ENCODE measurements around the gene NCBP2L.

The NCBP2L gene

DNA sequence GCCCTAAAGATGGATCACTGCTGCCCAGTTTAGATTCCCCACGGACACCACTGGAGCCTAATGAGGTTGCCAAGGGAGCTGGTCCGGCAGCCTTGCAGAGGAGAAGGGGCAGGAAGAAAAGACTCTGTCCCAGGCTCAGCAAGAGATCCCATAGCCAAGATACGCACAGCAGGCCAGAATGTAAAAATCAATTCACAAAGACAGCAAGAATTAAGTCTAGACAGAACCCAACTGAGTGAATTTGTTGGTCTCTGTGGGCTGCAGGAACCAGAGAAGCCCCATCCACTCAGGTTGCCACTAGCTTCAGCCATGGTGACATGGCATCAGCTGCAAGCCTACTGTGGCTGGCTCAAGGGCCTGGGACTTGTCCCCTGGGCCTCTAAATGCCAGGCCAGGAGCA is 24.8 kb upstream of the NCBP2L start:
- no peak for DNase-seq (ENCODE audit: low spot score)

DNA sequence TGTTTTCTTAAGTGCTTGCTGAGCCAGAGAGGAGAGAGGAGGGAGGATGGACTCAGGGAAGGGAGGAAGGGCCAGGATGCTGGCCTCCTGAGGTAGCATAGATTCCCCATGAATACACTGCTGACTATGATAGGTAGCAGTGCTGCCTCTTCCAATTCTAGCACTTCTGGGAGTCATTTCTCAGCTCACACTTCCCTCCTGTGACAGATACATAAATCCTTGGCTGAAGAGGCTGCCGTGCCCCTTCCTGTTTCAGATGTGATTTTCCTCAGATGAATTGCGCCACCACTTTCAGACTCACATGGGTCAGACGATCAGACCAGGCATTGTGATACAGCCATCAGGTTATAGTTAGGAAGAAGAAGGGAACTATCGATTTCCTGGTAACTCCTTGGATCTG is 24.3 kb upstream of the NCBP2L start:
- no peak for DNase-seq (ENCODE audit: low spot score)

DNA sequence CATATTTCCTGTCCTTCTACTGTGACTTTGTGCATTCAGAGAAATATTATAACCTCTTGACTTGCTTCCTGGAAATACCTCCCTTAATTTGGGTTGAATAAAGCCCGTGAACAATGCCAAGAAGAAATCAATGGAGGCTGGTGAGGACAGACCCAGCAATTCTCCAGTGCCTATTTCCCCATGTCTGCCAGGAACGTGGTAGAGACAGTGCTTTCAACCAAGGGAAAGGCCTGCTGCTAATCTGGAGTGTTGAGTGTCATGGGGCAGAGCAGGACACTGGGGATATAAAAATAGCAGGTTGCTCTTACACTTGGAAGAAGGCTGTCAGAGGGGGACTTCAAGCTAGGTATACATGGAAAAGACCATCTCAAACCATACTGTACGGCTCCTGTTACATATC is 21.8 kb upstream of the NCBP2L start:
- DNase-seq (ENCODE audit: low spot score), result no peak

DNA sequence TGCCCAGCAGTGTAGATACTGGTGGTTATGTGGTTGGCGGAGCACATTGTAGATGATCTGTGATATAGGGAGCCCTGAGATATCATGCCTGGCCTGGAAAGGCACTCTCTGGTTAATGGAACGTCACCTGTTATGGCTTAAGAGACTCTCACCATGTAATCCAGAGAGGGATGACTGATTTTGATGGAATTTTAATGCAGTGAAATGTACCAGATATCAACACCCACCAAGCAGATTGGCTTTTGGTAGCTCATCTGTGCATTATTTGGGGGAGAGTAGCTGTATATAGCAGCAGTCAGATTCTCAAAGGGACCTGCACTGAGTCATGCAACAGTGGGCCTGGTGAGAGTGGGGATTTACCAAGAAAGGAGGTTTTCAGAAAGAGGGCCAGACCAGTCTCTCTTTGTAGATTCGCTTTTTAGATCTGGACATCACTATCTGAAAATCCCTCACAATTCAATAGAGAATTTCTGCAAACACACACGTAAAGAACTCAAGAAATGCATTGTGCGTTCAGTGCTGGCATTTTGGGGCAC is 19.2 kb upstream of the NCBP2L start:
- DNase-seq (ENCODE audit: low spot score), result no peak

DNA sequence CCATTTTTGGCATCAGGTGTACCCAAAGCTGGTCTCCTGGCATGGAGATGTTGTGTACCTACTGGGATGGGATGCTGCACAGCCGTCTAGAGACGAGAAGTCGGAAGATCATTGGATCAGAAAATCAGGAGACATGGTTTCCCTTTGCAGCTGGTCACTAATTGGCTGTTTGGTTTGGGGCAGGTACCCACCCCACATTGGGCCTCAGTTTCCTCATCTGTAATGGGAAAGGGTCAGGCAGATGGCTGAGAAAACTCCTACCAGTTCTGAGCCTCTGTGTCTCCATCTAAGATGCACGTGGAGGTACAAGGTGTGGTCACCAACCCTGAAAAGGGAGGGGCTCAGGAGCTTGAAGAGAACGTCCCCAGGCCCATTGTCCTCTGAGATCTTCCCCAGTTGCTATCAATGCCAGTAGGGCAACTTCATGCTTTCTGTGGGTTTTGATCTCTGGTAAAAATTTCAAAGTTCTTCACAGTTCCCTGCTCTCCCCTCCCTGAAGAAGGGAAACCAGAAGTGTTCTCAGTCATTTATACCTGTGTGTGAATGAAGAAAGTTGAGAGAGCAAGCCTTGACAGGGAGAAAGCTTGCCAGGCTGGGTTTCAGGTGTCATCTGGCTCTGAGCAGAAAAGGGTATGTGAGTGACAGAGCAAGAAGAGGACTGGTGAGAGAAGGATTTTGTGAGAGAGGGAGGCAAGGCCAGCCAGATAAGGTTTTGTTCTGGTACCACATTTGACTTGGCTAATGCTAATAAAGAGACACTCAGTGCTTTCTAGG is 17.0 kb upstream of the NCBP2L start:
- no peak for DNase-seq (ENCODE audit: low spot score)

DNA sequence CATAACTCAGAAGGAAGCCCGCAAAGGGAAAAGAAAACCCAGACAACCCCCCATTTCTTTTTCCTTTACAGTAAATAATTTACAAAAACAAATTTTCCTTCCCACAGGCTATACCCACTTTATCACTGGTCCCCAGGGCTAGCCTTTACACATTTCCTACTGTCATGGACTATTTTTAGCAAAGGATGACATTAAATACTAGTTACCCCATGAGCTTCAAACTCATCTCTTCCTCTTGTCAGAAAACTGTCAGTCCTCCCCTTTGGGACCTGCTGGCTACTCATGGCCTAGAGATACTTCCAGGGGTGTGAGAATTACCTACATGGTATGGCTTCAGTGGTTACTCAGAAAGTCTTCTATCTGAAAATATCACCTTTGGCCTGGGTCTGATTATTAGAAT is 13.9 kb upstream of the NCBP2L start:
- no peak for DNase-seq (ENCODE audit: low spot score)

DNA sequence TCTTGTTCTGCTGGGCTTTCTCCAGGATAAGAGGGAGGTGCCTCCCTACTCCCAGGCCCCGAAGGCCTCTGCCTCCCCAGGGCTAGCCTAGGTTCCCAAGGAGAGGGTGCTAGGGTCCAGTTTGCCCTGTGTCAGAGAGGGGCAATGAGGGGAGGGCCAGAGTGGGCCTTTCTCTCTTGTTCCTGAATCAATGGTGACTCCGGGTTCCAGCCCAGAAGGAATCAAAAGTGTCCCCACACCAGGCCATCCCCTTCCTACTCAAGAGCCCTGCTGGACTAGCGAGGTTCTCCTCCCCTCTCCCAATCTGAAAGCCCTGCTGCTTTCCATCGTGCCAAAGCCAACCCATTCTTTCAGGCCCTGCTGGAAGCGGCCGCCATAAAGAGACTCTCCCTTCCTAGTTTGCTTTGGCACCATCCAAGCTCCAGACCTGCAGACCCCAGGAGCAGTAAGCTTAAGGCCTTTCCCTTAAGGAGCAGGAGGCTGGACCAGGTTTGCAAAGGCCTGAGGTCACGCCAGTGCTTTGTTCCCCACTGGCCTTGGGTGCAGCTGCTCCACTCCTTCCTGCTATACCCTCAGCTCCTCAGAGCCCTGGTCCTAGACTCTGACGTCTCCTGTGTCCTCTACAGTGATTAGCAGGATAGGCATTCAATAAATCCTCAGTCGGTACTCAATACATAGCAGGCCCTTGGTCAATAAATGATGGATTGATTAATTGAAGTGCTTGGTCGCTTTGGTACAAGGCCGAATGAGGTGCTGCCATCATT is 12.5 kb upstream of the NCBP2L start:
- no peak for DNase-seq (ENCODE audit: low spot score)

DNA sequence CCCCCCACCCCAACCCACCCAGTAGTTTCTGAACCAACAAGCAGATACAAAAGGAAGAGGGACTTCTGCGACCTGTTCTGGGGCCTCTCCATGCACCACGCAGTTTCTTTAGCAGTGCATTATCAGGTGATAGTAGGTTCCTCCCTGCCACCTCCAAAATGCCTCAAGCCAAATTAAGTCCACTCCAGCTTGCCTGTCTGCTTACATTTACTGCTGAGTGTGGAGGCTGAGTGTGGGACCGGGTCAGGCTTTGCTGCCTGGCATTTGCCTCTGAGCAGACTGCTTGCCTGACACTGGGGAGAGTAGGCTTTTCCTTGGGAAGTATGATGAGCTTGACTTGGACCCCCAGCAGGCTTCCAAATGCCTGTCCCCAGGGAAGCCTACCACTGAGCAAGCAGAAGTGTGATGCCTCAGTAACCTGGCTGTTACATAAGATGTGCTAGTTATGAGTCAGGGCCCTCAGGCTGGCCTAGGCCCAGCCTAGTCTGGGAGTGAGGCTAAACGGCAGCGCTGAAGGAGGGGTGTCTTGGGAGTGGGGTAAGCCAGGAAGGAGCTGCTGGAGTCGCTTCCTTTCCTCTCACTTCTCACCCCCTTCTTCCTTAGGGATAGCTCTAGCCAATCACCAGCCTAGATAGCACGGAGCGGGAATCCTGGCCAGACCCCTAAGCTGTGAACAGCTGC is 10.9 kb upstream of the NCBP2L start:
- DNase-seq (ENCODE audit: low spot score), result no peak

DNA sequence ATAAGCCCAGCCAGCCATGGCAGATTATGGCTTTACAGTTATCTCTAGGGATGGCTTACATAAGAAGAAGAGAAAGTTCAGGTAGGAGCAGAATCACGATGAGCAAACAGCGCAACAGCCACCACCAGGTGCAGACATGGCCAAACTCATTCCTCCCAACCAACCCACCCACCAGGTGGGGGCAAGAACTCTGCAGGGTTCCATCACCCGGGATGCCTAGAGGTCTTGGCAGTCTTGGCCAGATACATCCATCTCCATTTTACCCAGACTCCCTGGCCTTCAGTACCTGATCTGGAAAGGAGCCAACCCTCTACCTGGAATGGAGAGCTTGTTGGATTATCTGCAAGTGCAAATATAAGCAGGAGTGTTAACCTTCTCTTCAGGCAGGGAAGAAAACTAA is 9.5 kb upstream of the NCBP2L start:
- no peak for DNase-seq (ENCODE audit: low spot score)

DNA sequence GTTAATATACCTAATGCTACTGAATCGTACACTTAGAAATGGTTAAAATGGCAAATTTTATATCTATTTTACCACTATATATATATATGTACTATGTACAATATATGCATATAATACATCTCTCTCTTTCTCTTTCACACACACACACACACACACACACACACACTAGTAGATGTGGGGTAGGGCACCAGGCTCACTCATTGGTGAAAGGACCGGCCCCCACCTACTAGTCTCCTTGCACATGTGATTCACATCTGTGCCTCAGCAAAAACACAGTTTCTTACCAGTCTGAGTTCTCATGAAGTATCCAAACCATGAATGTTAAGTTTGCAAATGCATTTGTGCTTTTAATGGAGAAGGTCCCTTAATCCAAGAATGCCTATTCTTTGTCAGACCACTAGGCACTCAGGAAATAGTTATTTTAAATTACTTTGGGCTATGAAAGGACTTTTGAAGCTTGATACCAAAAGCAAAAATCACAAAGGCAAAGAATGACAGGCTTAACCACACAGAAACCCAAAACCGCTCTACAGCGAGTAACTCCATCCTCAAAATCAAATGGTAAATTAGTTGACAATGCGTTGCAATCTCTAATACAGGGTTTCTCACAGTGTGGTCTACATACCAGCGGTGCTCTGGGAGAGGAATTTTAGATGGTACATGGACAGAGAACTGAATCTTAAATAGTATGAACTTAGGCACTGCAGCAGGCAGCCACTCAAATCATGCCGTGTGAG is 7.8 kb upstream of the NCBP2L start:
- DNase-seq (ENCODE audit: low spot score), result no peak

DNA sequence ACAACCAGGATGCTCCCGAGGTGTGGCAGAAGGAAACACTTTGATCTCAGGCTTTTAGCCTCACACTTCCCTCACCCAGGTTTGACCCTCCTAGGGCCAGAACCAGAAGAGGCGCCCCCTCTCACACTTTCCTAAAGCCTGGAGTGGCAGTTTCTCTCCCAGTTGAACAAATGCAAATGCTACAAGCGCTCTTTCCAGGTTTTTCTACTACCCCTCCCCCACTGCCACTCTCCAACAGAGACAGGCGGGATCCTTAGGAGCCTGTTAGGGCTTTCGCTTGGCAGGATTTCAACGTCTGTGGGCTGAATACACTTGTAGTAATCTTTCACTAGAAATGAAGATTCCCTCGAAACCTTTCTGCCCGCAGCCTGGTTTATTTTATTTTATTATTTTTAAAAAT is 4.3 kb upstream of the NCBP2L start:
- no peak for DNase-seq (ENCODE audit: low spot score)

DNA sequence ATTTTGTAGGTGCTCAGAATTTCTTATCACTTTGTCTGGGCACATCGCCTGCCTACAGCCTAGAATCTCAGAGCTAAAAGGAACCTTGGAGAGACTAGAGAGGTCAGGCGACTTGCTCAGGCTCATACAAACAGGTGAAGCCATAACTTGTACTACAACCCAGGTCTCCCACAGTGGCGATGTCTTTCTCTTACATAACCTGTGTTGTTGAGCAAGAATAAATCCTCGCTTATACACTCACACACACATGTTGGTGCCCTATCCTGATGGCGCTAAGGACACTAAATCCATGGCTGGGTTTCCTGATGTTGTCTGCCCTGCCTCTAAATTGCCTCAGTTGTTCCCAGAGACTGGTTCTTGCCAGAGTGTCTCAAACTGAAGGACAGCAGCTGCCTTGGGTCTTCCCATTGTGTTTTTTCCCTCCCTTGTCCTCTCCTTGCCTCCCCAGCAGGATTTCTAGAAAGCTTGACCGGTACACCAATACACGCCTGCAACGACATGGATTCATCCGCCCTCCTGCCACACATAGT is 3.6 kb upstream of the NCBP2L start:
- DNase-seq (ENCODE audit: low spot score), result no peak

DNA sequence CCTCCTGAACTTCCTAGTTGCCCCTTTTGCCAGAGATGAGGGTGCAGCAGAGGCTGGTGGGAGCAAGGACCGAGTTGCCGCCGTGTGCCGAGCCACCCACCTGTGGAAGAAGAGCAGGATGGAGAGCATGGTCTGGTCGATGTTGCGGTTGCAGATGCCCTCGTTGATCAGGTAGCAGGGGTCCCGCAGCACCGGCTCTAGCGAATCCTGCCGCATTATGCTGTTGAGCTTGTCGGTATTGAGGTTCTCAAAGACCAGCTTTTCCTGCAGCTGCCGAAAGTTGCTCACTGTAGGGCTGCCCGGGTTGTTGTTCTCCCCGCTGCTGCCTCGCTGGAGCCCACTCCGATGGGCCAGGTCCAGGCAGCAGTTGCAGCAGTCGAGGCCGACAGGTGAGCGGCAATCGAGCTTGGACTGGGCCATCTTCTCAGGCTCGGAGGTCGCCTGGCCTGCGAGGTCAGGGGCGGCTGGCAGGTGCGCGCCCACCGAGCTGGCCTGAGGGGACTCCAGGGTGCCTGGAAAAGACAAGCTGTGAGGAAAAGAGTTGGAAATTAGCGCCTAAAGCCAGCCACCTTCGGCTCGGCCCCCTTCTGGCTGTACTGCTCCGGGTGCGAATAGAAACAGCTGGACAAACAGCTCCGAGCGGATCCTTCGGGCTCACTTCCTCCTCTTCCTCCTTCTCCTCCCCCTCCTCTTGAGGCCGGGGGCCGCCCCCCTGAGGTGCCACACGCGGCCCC is 2.4 kb upstream of the NCBP2L start:
- no peak for DNase-seq (ENCODE audit: low spot score)

DNA sequence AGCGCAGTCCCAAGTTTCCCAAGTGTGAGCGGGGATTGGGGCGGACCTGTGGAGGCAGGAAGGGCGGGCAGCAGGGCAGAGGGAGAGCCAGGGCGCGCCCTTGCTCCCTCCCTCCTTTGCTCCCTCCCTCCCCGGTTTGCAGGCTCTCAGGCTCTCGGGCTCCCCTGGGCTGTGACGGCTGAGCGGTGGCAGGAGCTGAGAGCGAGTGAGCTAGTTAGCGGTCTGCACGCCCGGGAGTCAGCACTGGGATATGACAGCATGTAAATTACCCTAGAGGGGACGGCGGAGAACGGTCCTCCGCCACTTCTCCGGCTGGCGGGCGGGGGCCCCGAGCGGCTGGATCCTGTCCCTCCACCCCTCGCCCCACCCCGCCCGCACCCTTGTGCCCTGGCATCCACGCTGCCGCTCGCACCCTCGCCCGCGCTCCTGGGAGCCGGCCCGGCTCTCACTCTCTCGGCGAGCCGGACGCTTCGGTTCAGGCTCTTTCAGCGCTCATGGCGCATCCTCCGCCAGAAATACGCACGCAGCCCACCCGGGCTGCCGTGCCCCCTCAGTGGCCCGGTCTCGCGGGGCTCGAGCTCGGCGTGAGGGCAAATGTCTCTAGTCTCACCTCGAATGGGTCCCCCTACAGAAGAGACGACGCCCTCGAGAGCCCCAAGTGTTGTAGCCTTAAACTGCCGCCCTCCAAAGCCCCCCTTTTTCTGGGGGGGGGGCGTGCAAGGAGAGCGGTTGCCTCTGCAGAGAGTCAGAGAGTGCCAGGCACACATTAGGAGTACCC is 1.6 kb upstream of the NCBP2L start, which contains the start of gene TSC22D3:
Gene TSC22D3 (minus strand): TSS at position 54 of the 778 bp plus-strand sequence. CDS start 368 bp downstream, outside the sequence.
- DNase-seq (ENCODE audit: low spot score), result peak; percentile 25

DNA sequence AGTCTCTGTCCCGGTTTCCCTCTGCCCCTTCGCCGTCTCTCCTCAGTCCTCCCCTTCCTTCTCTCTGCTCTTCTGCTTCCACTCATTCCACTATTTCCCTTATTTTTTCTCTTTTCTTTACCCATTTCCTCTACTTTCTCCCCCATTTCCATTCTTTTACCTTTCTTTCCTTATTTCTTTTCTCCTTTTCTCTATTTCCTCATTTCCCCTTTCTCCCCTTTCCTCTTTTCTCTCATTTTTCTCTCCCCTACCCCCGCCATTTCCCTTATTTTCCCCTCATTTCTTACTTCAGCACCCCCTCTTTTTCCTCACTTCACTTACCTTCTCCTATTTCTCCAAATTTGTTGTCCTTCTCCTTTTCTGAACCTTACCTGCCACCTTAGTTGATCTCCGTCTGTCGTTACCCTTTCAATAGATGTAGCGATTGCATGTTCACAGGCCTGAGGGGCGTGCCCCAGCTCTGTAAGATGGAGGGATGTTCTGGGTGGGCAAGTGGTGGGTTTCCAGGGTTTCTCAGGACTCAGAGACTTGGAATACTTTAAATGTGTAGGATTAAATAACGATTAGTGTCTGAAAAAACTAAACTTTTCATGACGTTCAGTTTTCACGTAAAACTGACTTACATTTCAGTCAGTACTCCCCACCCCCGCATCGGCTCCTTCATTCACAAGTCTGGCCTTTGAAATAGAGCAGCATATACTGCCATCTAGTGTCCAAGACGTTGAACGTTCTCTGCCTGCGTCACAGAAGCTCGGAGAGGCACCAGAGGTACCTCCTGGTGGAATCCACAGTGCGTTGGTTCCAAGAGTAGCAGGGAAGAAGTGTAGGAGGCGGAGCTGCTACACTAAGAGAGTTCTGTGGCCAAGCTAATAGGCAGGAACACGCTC is 641 bp upstream of the NCBP2L start:
- DNase-seq (ENCODE audit: low spot score), result peak; percentile 73

DNA sequence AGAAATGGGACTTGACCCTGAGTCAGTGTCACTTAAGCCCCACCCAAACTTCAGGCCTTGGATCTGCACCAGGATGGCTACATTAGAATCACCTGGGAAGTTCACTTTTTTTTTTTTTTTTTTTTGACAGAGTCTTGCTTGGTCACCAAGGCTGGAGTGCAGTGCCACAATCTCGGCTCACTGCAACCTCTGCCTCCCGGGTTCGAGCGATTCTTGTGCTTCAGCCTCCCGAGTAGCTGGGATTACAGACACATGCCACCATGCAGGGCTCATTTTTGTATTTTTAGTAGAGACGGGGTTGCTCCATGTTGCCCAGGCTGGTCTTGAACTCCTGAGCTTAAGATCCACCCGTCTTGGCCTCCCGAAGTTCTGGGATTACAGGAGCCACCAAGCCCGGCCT is 3.0 kb downstream of the NCBP2L start:
- DNase-seq (ENCODE audit: low spot score), result no peak

DNA sequence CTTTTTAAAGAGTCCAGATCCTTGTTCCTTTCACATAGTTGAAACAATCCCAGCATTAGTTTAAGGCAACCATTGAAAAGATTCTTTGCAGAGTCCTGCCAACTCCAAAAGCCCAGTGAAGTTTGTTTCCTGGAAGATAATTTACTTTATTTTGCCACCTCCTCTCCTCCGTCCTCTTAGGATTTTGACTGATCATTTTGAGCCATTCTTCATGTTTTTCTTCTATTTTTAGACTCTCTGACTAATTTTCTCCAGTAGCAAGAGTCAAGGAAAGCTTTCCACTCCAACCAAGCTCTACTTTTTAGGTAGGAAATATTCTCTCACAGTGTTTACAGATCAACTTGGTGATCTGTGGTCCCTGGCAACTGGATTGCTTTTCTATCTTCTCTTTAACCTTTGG is 10.3 kb downstream of the NCBP2L start:
- DNase-seq (ENCODE audit: low spot score), result no peak

DNA sequence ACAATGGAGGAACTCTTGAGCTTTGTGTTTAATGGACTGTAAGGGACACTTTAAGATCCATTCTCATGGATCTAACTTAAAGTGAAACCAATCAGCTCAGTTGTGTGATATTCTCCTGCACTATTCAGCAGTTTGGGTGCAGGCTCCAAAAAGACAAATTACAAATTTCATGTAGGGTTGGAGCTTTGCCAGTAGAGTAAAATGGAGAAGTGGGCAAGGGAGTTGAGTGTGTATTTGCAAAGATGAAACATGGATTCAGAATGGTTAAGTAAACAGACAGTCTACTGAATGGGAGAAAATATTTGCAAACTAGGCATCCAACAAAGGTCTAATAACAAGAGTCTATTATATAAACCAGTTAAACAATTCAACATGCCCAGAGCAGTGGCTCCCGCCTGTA is 26.9 kb downstream of the NCBP2L start:
- DNase-seq (ENCODE audit: low spot score), result no peak

DNA sequence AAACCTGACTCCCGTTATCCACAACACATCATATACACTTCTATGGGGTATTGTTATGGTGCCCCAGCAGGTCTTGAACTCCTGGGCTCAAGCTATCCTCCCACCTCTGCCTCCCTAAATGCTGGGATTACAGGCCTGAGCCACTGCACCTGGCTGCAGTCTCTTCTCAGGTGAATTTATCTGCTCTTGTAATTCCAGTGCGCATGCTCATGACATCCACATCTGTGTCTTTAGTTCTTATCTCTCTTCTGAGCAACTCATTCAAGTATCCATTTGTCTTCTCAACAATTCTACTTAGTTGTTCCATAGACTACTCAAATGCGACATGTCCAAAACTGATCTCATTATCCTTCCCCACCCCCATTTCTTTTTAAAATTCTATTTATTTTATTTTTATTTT is 27.6 kb downstream of the NCBP2L start:
- no peak for DNase-seq (ENCODE audit: low spot score)

Data from hematopoietic multipotent progenitor cell treated with erythropoietin and hydrocortisone succinate and interleukin-3 and kit ligand, for 17 days (in vitro differentiated cells).